Stimulated activated CD8-positive, alpha-beta memory T cell treated with anti-CD3 and anti-CD28 coated beads, Interleukin-12 subunit alpha, Interleukin-12 subunit beta, amount 100 ng/mL, for 24 hours (primary cell): ENCODE results near the gene FGF5.
"Not testable (repeated sequence)": the region's sequence is repeated elsewhere in the genome, so short reads cannot be mapped to it uniquely, and the experiment has no call there.

Source experiments
- DNase-seq: peaks from one replicate; pipeline ENCODE4 v3.0.0-alpha.2; 2020; ENCODE audit errors: extremely low read depth

The FGF5 gene

GRCh38 chr4:80266253-80266901 lies at the start of gene FGF5:
TSS of gene FGF5 (plus strand) at chr4:80266664. CDS start at chr4:80266825, 161 bp downstream.
- DNase-seq: no peak

- DNase-seq: no peak
Measured at GRCh38 chr4:80219301-80220025, 47.0 kb upstream of the FGF5 start.

GRCh38 chr4:80220711-80221110 lies 45.8 kb upstream of the FGF5 start:
- no peak for DNase-seq

GRCh38 chr4:80221161-80221560 lies 45.3 kb upstream of the FGF5 start:
- no peak for DNase-seq

- no peak for DNase-seq
Measured at GRCh38 chr4:80225595-80225994, 40.9 kb upstream of the FGF5 start.

GRCh38 chr4:80226094-80226493 lies 40.4 kb upstream of the FGF5 start:
- no peak for DNase-seq

GRCh38 chr4:80228460-80228859 lies 38.0 kb upstream of the FGF5 start:
- DNase-seq: no peak

- no peak for DNase-seq
Measured at GRCh38 chr4:80229128-80229527, 37.3 kb upstream of the FGF5 start.

- no peak for DNase-seq
Measured at GRCh38 chr4:80229590-80229989, 36.9 kb upstream of the FGF5 start.

- DNase-seq: no peak
Measured at GRCh38 chr4:80231180-80231579, 35.3 kb upstream of the FGF5 start.

- no peak for DNase-seq
Measured at GRCh38 chr4:80232707-80233370, 33.6 kb upstream of the FGF5 start.

GRCh38 chr4:80233390-80233789 lies 33.1 kb upstream of the FGF5 start:
- DNase-seq: no peak

- no peak for DNase-seq
Measured at GRCh38 chr4:80235451-80235850, 31.0 kb upstream of the FGF5 start.

GRCh38 chr4:80237992-80238391 lies 28.5 kb upstream of the FGF5 start:
- no peak for DNase-seq

- DNase-seq: no peak
Measured at GRCh38 chr4:80239480-80240150, 26.8 kb upstream of the FGF5 start.

GRCh38 chr4:80240976-80241375 lies 25.5 kb upstream of the FGF5 start:
- DNase-seq: no peak

- DNase-seq: no peak
Measured at GRCh38 chr4:80243274-80244018, 23.0 kb upstream of the FGF5 start.

GRCh38 chr4:80247484-80247883 lies 19.0 kb upstream of the FGF5 start:
- DNase-seq: not testable (repeated sequence)

- DNase-seq: no peak
Measured at GRCh38 chr4:80249144-80249543, 17.3 kb upstream of the FGF5 start.

GRCh38 chr4:80252427-80252826 lies 14.0 kb upstream of the FGF5 start:
- DNase-seq: no peak

GRCh38 chr4:80252953-80253352 lies 13.5 kb upstream of the FGF5 start:
- DNase-seq: no peak

GRCh38 chr4:80253510-80253909 lies 13.0 kb upstream of the FGF5 start:
- DNase-seq: no peak
